IMR-90 (cell line): Measurements from ENCODE around the gene DGKH.

Experiments
- CEBPB ChIP-seq: IDR thresholded peaks from 2 replicates; pipeline ENCODE4 v1.6.1; 2012; ENCODE audit warnings: low read depth, low read length, improper control_type of control experiment
- MAFK ChIP-seq: IDR thresholded peaks from 2 replicates; pipeline ENCODE4 v1.6.1; 2012; ENCODE audit warnings: low read depth, low read length, improper control_type of control experiment
- MXI1 ChIP-seq: IDR thresholded peaks from 2 replicates; pipeline ENCODE4 v1.6.1; 2012; ENCODE audit warnings: low read depth, mild to moderate bottlenecking, low read length, moderate library complexity, borderline replicate concordance
- NFE2L2 ChIP-seq: fragments of 150-350 bp; IDR thresholded peaks from 2 replicates; pipeline ENCODE4 v1.6.1; 2016; ENCODE audit warnings: low read depth, mild to moderate bottlenecking, low read length
- POLR2A ChIP-seq: IDR thresholded peaks from 2 replicates; pipeline ENCODE4 v1.6.1; 2012; ENCODE audit warnings: mild to moderate bottlenecking, low read depth, low read length
- RAD21 ChIP-seq: IDR thresholded peaks from 2 replicates; pipeline ENCODE4 v1.6.1; 2012; ENCODE audit warnings: low read length, improper control_type of control experiment
- RCOR1 ChIP-seq: IDR thresholded peaks from 2 replicates; pipeline ENCODE4 v1.6.1; 2012; ENCODE audit warnings: mild to moderate bottlenecking, low read length, improper control_type of control experiment; ENCODE audit not compliant: insufficient replicate concordance
- RFX5 ChIP-seq: IDR thresholded peaks from 2 replicates; pipeline ENCODE4 v1.8.0; 2012; ENCODE audit warnings: low read depth, mild to moderate bottlenecking, low read length, moderate library complexity
- SMC3 ChIP-seq: fragments of 150-350 bp; IDR thresholded peaks from 2 replicates; pipeline ENCODE4 v1.6.1; 2016; ENCODE audit warnings: low read depth, mild to moderate bottlenecking, antibody characterized with exemption, low read length, moderate library complexity
- TF ChIP-seq, protein P1 (sequence below): conservative IDR thresholded peaks from 2 replicates; pipeline ENCODE4 v1.5.1; 2012; ENCODE audit warnings: mild to moderate bottlenecking, low read depth, low read length, improper control_type of control experiment
- TF ChIP-seq, protein P2 (sequence below): fragments of 150-350 bp; IDR thresholded peaks from 2 replicates; pipeline ENCODE4 v1.6.1; 2016; ENCODE audit warnings: low read depth, mild to moderate bottlenecking, low read length, moderate library complexity, borderline replicate concordance

DNA sequence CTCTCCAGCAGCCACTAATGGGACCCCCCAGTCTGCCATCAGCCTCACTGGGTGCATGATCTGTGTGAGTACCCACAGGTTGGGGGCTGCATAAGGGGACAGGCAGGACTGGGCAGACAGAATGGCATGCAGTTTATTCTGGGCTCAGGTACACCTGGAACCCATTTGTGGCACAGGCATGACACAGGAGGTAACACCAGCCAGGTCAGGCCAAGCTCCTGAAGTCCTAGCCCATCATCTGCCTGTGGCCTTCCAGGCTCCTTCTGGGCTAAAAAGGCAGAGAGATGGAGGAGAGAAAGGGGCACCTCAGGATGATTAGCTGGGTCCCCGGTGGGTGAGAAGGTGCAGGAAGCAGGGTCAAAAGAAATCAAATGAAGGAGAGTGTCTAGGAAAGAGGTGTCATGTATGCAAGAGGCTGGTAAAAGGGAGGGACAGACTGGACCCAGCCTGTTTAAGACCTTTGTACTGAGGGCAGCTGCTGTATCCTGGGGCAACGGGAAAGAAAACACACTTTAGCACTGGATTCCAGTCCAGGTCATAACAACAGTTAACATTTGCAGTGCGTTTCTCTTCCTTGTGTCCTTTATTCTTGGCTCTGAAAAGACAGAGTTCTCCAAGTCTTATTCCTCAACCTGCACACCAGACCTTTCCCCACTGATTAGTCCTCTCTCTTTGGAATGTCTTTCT, 20.2 kb upstream of the DGKH start:
- TF ChIP-seq NFE2L2 (no peak), POLR2A (no peak), MAFK (no peak), RFX5 (no peak), RCOR1 (no peak), CEBPB (no peak), RAD21 (no peak), MXI1 (no peak), SMC3 (no peak)
- TF ChIP-seq, protein P1, sequence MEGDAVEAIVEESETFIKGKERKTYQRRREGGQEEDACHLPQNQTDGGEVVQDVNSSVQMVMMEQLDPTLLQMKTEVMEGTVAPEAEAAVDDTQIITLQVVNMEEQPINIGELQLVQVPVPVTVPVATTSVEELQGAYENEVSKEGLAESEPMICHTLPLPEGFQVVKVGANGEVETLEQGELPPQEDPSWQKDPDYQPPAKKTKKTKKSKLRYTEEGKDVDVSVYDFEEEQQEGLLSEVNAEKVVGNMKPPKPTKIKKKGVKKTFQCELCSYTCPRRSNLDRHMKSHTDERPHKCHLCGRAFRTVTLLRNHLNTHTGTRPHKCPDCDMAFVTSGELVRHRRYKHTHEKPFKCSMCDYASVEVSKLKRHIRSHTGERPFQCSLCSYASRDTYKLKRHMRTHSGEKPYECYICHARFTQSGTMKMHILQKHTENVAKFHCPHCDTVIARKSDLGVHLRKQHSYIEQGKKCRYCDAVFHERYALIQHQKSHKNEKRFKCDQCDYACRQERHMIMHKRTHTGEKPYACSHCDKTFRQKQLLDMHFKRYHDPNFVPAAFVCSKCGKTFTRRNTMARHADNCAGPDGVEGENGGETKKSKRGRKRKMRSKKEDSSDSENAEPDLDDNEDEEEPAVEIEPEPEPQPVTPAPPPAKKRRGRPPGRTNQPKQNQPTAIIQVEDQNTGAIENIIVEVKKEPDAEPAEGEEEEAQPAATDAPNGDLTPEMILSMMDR, result no peak
- TF ChIP-seq, protein P2, sequence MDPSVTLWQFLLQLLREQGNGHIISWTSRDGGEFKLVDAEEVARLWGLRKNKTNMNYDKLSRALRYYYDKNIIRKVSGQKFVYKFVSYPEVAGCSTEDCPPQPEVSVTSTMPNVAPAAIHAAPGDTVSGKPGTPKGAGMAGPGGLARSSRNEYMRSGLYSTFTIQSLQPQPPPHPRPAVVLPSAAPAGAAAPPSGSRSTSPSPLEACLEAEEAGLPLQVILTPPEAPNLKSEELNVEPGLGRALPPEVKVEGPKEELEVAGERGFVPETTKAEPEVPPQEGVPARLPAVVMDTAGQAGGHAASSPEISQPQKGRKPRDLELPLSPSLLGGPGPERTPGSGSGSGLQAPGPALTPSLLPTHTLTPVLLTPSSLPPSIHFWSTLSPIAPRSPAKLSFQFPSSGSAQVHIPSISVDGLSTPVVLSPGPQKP, result no peak
